HG03354 (cell line): Measurements from ENCODE around the gene VWA8.
"Not testable (repeated sequence)": the region's sequence is repeated elsewhere in the genome, so short reads cannot be mapped to it uniquely, and the experiment has no call there.

ENCODE experiments used
- ATAC-seq: cut with Tn5 transposase; IDR thresholded peaks from one replicate; pipeline ENCODE4 v1.9.1; 2021; ENCODE audit warnings: mild to moderate bottlenecking; ENCODE audit not compliant: unreplicated experiment, poor library complexity, severe bottlenecking

Gene VWA8

DNA sequence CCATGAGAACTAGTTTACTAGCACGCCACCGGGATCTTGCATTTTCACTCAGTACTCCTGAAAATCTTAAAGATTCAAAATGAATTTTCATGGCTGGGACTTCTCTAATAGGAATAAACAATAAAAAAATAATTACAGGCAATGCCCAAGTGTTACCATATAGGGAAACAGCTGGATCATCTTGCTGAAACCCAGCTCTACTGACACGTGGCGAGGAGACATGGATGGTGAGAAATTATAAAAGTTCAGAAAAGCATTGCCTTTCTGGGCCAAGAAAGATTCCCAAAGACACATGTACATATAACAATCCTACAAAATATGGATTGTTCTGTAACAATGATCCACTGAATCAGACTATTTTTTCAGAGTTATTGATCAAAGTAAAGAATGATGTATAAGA, 294.3 kb downstream of the VWA8 start:
- no peak for ATAC-seq

DNA sequence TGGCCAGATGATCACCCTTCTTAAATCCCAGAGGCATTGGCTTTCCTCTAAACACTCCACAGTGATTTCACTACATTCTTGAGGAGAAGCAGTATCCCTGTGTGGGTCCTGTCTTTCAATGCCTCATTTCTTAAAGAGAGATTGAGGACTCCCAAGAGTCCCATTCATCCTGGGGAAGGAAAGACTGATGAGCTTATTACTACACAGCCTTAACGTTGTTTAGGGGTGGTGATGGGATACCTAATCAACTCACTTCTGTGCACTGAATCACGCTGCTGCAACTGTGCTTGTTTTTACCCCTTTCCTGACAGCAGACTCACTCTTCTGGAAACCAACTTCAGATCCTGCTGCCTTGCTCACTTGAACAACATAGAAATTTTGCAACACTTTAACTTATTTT, 300.5 kb downstream of the VWA8 start:
- ATAC-seq = no peak

DNA sequence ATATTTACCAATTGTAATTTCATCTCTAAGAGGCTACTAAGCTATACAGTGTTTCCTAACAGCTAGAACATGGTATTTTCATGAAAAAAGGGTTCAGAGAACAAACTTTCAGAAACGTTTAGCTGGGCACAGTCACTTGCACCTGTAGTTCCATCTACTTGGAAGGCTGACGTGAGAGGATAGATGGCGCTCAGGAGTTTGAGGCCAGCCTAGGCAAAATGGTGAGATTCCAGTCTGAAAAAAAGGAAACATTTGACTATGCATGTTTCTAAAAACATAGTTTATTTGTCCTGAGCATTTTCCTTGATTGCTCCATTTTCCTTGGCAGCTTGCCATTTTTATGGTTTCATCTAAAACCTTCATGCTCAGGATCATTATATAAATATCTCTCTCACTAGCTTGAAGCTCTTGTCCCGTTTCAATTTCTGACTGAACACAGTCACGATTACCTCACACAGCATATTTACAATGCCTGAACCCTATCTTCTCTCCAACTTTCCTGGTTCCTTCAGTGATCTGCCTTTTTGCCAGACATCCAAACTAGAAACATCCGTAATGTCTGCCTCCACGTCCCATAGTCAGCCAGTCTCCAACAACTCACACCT, 302.8 kb downstream of the VWA8 start:
- ATAC-seq = no peak

DNA sequence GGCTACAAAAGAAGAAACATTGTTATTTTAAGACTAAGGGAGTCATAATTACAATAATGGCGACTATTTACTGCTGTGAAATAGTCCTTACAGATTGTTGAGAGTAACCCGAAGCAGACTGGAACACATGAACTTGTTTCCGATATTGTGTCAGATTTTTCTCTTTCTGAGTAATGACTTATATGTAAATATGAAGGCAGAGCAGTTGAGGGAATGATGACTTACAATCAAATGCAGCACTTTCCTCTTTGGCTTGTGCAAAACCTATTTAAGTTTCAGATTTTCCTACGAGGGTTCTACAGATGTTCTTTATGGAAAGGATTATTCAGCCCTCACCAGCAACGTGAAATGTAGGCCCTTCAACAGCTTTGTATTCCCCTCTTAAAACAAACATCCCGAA, 304.9 kb downstream of the VWA8 start:
- ATAC-seq = no peak

DNA sequence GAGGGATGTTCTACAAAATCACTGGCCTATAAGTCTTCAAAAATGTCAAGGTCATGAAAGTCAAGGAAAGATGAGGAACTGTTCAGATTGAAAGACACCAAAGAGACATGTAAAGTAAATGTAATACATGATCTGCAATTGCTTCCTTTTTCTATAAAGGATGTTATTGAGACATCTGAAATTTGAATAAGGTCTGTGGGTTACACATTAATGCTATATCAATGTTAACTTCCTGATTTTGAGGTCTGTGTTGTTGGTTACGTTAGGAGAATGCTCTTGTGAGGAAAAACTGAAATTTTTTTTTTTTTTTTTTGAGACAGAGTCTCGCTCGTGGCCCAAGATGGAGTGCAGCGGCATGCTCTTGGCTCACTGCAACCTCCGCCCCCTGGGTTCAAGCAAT, 306.1 kb downstream of the VWA8 start:
- no peak for ATAC-seq

DNA sequence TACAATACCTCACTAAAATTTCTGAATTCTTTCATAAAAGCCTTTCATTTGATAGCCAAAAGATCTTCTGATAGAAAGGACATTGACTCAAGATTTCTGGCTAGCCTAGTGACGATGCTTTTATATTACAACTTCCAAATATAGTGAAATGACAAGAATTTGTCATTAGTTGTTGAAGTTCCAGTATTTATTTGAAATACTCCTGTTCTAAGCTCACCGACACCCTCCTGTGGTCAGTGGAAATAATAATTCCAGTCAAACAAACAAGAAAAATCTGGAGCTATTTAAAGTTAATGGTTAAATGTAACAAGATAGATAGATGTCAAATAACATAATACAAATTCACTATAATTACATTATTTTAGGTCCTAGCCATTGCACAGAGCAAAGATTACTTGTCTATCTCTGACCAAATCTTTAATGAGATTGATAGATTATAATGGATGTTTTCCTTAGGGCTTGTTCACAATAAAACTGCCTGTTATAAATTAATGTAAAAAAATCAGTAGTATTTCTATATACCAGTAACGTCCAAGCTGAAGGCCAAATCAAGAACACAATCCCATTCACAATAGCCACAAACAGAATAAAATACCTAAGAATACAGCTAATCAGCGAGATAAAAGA, 308.1 kb downstream of the VWA8 start:
- no peak for ATAC-seq

DNA sequence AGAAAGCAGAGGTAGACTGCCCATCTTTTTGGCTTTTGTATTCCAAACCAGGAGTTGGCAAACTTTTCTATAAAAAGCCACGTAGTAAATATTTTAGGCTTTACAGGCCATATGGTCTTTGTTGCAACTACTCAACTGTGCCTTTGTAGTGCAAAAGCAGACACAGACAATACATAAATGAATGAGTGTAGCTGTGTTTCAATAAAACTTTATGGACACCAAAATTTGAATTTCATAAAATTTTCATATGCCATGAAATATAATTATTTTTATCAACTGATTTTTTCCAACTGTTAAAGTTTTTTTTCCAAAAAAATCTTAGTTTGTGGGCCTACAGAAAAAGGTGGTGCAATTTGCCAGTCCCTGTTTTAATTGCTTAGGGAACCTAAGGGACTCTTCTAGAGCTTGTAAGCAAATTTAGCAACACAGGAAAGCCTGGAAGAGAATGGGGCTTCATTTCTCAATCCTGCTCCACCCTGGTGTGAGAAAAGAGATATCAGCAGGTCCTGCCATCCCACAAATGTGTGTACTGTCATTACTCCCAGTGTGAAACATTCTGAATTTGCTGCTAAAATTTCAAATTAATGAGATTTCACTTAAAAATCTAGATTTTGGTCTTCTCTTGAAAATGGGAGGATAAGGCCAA, 309.4 kb downstream of the VWA8 start:
- ATAC-seq = no peak

DNA sequence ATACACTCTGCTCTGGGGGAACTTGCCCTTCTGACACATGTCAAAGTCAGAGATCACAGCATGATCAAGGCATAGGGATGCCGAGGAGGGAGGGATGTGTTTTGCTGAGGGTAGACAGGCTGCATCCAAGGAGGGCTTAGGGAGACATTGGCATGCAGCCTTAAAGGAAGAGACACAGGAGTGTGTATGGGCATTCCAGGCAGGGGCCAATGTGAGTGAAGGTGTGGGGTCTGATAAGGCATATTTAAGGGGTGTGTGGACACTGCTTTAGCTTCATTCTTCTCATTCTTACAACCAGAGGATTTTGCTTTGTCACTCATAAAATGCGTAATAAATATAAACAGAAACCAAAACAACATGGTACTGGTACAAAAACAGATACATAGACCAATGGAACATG, 310.2 kb downstream of the VWA8 start:
- ATAC-seq = no peak

DNA sequence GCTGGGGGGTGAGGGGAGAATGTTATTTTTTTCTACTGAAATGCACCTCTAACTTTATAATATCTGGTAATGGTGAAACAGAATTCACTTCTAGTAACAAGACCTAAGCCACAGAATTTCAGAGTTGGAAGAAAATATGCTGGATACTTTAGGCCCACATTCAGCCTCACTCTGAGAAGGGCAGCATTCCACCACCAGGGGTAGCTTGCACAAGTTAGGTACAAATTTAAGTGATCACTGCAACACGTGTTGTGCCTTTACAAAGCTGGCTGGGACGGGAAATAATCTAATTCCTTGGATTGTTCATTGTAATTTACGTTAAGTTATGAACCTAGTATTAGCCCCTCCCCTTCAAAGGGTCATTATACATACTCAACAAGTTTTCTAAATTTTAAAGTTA, 311.2 kb downstream of the VWA8 start:
- no peak for ATAC-seq

DNA sequence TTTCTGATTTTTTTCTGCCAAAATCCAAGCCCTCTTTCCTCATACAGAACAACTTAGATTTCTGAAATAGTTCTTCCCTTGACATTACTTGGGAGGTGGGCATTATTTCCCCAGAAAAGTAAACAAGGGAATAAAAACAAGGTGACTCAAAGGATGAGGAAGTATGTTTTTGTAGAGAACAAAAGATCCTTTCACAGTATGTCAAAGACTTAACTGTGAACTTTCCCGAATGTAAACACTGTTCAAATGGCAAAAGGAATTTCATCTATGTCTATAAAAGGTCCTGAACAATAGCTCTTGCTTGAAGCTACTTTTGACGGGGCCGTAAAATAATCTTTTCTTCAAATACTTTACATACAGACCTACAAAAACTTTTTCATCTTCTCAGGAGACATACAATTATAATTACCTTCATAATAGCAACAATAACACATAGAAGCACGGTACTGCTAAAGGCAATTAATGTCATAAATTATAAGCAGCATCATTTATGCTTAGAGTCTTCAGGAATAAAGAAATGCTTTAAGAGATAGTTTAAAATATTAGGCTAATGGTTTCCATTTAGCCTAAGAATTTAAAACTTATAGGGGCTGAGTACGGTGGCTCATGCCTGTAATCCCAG, 312.5 kb downstream of the VWA8 start:
- no peak for ATAC-seq

DNA sequence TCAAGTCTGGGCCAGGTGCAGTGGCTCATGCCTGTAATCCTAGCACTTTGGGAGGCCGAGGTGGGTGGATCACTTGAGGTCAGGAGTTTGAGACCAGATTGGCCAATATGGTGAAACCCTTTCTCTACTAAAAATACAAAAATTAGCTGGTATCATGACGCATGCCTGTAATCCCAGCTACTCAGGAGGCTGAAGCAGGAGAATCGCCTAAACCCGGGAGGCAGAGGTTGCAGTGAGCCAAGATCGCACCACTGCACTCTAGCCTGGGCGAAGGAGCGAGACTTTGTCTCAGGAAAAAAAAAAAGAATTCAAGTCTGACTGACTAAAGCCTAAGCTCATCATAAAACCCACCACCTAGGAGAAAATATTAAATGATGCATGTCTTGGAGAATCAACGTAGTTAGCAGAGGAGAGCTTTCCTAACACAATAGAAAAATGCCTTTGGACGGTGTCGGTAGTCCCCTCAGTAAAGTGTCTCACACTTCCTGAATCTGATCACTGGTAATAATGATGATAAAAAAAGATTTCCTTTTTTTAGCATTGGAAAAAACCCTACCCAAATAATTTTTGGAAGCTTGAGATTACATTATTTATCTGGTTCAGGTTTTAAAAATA, 313.1 kb downstream of the VWA8 start:
- ATAC-seq = not testable (repeated sequence)

DNA sequence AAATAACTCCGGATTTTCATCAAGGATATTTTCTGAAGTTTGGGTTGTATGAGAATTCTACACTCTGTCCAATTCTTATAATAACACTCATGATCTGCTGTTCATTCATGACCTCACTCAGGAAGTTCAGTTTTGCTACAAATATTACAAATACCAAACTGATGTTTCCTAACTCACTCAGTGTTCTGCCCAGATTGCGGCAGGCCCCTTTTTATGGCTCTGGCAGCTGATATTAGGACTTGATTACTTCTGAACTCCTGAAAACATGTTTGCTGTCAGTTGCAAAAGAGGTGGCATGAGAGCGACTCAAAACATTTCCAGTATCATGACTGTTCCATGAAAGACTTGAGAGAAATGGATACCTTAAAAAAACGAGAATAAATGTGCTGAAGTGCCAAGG, 315.6 kb downstream of the VWA8 start:
- ATAC-seq = no peak

DNA sequence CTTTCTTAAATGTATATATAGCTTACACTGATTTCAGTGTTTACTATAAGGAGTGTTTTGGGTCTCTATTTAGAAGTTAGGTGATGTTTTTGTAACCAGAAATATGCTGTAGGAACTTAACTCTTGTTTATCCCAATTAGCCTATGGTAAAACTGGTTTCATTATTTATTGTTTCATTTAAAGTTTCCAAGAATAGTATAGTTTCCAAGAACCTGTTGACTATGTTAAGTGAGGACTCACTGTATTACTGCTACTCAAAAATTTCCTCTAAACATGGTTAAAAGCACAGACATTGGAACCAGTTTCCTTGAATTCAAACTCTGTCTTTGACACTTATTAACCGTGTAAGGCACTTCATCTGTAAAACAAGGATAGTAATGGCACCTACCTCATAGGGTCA, 316.2 kb downstream of the VWA8 start:
- no peak for ATAC-seq

DNA sequence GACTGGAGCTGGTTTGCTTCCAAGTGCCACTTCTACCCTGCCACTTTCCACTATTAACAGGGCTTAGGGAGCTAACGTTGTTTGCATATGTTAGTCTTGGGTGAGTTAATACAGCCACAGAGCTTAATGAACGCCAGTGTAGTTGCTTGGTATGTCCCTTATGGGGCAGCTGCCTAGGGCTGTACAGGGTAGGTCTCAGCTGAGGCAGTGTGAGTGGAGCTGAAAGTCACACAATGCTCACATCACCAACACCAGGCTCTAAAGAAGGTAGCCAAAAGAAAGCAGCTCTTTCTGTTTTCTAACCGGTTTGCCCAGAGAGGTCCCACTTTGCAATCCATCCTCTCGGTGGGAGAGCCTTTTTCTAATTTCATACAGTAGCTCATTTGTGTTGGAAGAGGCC, 317.4 kb downstream of the VWA8 start:
- no peak for ATAC-seq

DNA sequence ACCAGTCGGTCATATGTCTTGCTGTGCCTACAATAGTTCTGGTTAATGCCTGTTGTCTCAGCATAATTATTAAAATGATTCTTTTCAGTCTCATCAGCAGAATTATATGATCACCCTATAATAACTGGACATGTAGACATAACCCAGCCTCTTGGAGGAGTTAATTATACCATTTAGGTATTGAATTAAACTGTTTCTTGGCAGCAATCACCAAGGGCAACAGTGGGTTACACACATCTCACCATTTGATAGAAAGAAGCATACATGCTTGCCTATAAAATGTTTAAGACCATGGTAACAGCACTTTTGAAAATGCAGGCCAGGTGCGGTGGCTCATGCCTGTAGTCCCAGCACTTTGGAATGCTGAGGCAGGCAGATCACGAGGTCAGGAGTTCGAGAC, 318.9 kb downstream of the VWA8 start:
- ATAC-seq = no peak

DNA sequence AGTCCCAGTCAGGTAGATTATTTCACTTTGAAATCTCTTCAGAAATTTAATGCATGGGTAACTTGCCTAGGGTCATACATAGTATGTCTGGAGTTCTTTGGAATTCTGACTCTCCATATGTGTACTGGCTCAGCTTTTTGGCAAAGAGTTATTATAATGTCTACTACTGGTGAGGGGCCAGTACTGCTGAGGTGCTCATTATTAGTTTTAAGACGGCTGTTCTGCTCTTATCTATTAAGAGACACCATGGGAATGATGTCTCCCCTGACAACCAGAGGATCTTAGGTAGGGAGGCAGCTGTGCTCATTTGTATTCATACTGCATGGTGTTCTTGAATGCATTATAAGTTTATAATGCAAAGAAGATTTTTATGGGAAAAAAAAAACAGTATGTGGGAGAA, 319.5 kb downstream of the VWA8 start:
- ATAC-seq = no peak

DNA sequence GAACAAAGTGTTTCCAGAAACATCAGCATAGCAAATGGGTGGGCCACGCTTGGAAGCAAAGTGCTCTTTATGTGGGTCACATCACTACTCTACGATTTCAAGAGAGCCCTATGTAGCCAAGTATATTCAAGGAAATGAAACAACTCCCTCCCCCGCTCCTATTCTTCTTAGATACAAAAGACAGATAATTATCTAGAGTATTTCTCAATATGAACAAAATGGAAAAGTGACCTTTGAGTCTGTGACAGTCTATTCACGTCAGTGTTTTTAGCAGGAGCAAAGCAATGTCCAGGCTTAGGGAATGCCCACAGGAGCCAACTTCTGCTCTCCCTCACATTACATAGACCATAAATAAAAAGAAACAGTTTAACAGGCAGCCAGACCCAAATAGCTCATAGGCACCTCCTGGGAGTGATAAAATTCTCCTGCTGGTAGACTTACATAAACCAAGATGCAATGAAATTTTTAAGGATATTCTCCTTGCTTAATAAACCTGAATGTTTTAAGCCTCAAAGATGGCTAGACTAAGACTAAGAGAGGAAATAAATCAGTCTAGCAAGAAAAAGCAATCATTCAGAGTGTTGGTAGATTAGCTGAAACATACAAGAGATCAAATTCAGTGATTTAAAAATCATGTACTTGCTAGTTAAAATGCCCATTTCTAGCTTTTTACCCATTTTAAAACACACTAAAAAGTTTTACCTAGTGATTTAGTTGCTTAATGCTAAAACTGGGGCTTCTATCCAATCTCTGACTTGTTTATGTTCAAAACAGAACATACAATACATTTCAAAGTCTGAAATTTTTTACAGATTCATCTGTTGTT, 320.7 kb downstream of the VWA8 start:
- ATAC-seq = no peak

DNA sequence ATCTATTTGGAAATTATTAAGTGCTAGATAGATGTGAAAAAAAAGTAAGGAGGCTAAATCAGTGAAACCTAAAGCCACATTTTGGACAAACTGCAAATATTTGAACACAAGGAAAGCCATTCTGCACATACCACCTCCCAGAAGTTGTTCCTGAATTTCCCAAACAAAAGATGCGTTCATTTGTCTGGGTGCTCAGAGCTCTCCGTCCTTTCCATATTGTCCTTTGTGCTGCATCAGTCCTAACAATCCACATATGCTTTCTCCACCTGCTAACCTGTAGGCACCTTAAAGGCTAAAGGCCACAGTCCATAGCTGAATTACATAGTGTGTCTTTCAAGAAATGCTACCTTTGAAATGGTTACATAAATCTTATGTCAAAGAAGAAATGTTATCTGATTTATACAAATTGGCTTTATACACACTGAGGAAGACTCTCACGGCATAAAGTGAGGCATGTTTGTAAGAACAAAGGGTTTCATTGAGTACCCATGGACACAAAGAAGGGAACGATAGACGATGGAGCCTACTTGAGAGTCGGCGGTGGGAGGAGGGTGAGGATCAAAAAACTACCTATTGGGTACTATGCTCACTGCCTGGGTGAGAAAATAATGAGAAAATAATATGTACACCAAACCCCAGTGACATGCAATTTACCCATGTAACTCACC, 321.5 kb downstream of the VWA8 start:
- ATAC-seq = no peak

DNA sequence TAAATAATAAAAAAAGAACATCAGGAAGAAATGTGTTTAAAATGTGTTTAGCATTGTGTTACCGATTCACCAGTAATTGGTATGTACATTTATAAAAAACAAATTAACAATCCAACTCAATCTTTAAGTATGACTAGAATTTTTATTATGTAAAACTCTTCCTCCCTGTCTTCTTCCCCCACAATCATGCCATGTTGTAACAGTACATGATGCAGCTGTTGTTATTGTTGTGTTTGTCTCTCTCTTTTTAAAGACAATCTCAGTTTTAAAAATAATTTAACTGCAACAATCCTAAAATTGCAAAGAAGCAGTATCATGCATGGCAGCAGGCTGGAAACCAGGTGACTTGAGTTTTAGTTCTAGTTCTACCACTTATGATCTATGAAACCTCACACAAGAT, 323.3 kb downstream of the VWA8 start:
- ATAC-seq = no peak
